22Rv1 (cell line): ENCODE data around the gene ATE1.

Experiments
- ZFX ChIP-seq: fragments of 450-650 bp; IDR thresholded peaks from 2 replicates; pipeline ENCODE4 v1.6.1; 2017; ENCODE audit warnings: antibody characterized with exemption, borderline replicate concordance
- TF ChIP-seq, protein P1 (sequence below): fragments of 450-650 bp; IDR thresholded peaks from 2 replicates; pipeline ENCODE4 v1.5.1; 2017; ENCODE audit warnings: mild to moderate bottlenecking

- TF ChIP-seq, protein P1, sequence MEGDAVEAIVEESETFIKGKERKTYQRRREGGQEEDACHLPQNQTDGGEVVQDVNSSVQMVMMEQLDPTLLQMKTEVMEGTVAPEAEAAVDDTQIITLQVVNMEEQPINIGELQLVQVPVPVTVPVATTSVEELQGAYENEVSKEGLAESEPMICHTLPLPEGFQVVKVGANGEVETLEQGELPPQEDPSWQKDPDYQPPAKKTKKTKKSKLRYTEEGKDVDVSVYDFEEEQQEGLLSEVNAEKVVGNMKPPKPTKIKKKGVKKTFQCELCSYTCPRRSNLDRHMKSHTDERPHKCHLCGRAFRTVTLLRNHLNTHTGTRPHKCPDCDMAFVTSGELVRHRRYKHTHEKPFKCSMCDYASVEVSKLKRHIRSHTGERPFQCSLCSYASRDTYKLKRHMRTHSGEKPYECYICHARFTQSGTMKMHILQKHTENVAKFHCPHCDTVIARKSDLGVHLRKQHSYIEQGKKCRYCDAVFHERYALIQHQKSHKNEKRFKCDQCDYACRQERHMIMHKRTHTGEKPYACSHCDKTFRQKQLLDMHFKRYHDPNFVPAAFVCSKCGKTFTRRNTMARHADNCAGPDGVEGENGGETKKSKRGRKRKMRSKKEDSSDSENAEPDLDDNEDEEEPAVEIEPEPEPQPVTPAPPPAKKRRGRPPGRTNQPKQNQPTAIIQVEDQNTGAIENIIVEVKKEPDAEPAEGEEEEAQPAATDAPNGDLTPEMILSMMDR: no peak
- TF ChIP-seq ZFX: no peak
These were observed 217.6 kb downstream of the ATE1 start for GRCh38 chr10:121710207-121710606.
